HepG2 (cell line): ENCODE measurements around the gene INTS14. TPM values are rescaled to one million over a fixed set of nuclear protein-coding genes. Genes with fewer than 3 reads are reported as not detected.

Experiments used
- ATAC-seq: fragments of 200-7000 bp; cut with Tn5 transposase; 3 replicates; pipeline ENCODE4 v1.9.1; 2020; ENCODE audit warnings: mild to moderate bottlenecking, moderate library complexity
- BruUV-seq: library from RNA; stranded (reverse); fragments of 400-500 nt; replicated peaks from 2 replicates; lab custom pipeline; 2021; lab: Mats Ljungman, UMichigan
- CTCF ChIA-PET: fragments of 300-600 bp; formaldehyde crosslinking; extraction: SDS; loops from one replicate; lab custom pipeline; 2021; ENCODE audit warnings: low total read pairs, inconsistent platforms, low intra/inter-chr PET ratio; lab: Yijun Ruan, JAX
- POLR2A ChIA-PET: fragments of 350-600 bp; sonication (Branson Sonifier 250); formaldehyde crosslinking; loops from one replicate; lab custom pipeline; 2020; ENCODE audit warnings: antibody characterized with exemption, inconsistent platforms; lab: Yijun Ruan, JAX
- DNase-seq: peaks from one replicate; pipeline ENCODE4 v3.0.0-alpha.2; 2015; ENCODE audit warnings: low spot score
- FAIRE-seq: peaks from 3 replicates; lab custom pipeline; 2011; peaks lifted over from hg19 to GRCh38; lab: Jason Lieb, UNC
- H2AFZ ChIP-seq: one replicate; pipeline ENCODE4 v1.6.1; 2011; ENCODE audit warnings: low read length, inconsistent platforms
- H3K27ac ChIP-seq: fragments of 300-600 bp; 3 replicates; pipeline ENCODE4 v1.8.0; 2011; ENCODE audit warnings: mixed run types, mild to moderate bottlenecking, mixed read lengths, low read length, inconsistent platforms; ENCODE audit not compliant: insufficient read depth; ENCODE audit errors: extremely low read length
- H3K27me3 ChIP-seq, 2 experiments: fragments of 200-600 bp in 1 of 2; 2 replicates in 1 of 2; 3 replicates in 1 of 2; pipeline versions ENCODE4 v1.6.0 to v1.8.0; 2011; ENCODE audit warnings: low read length in 2 of 2, mild to moderate bottlenecking in 2 of 2, moderate library complexity in 2 of 2, inconsistent platforms in 1 of 2; ENCODE audit not compliant: insufficient read depth in 2 of 2, control insufficient read depth in 1 of 2
- H3K36me3 ChIP-seq, 2 experiments: fragments of 200-600 bp in 1 of 2; replicated peaks in 1 of 2; 2 replicates in 1 of 2; 3 replicates in 1 of 2; pipeline versions ENCODE4 v1.5.1 to v1.8.0; 2011; ENCODE audit warnings: low read length in 2 of 2, inconsistent platforms in 1 of 2; ENCODE audit not compliant: insufficient read depth in 2 of 2, control insufficient read depth in 1 of 2
- H3K4me1 ChIP-seq: 2 replicates; pipeline ENCODE4 v1.5.1; 2012; ENCODE audit warnings: low read length, inconsistent platforms; ENCODE audit not compliant: insufficient read depth
- H3K4me2 ChIP-seq: 2 replicates; pipeline ENCODE4 v1.6.0; 2011; ENCODE audit warnings: low read depth, low read length, inconsistent platforms
- H3K4me3 ChIP-seq, 3 experiments: fragments of 200-600 bp in 1 of 3; sonication (generic), shearing (Covaris generic) in 1 of 3; replicated peaks in 1 of 3; 2 replicates each; pipeline ENCODE4 v1.5.1; 2011 to 2016; ENCODE audit warnings: low read length in 3 of 3, inconsistent platforms in 2 of 3, low read depth in 2 of 3, mild to moderate bottlenecking in 2 of 3, control low read depth in 1 of 3, mixed read lengths in 1 of 3; ENCODE audit not compliant: insufficient read depth in 1 of 3
- H3K79me2 ChIP-seq: one replicate; pipeline ENCODE4 v1.6.1; 2011; ENCODE audit warnings: low read length, inconsistent platforms; ENCODE audit not compliant: insufficient read depth
- H3K9ac ChIP-seq: 2 replicates; pipeline ENCODE4 v1.6.0; 2011; ENCODE audit warnings: mild to moderate bottlenecking, low read depth, low read length, inconsistent platforms; ENCODE audit not compliant: insufficient read depth
- H3K9me3 ChIP-seq: 2 replicates; pipeline ENCODE4 v1.5.1; 2012; ENCODE audit warnings: mild to moderate bottlenecking, low read length
- H4K20me1 ChIP-seq: 2 replicates; pipeline ENCODE4 v1.6.0; 2011; ENCODE audit warnings: inconsistent platforms, mild to moderate bottlenecking, low read length, moderate library complexity; ENCODE audit not compliant: insufficient read depth
- E2F5 ChIP-seq: sonication (generic); formaldehyde crosslinking; conservative IDR thresholded peaks from 2 replicates; pipeline ENCODE4 v1.4.0; 2020; ENCODE audit warnings: missing genetic modification reagents
- FOXA1 ChIP-seq, 2 experiments: fragments of 450-650 bp in 1 of 2; sonication (generic) in 1 of 2; formaldehyde crosslinking in 1 of 2; IDR thresholded peaks; 2 replicates each; pipeline versions ENCODE4 v1.4.0 to v1.6.1; 2016 to 2020; ENCODE audit warnings: missing genetic modification reagents in 1 of 2
- KAT8 ChIP-seq: IDR thresholded peaks from 2 replicates; pipeline ENCODE4 v1.6.1; 2016; ENCODE audit warnings: missing genetic modification reagents, missing compliant biosample characterization
- KLF12 ChIP-seq: sonication (generic); formaldehyde crosslinking; IDR thresholded peaks from 2 replicates; pipeline ENCODE4 v1.4.0; 2020; ENCODE audit warnings: missing genetic modification reagents, borderline replicate concordance
- MAFG ChIP-seq: sonication (generic); formaldehyde crosslinking; IDR thresholded peaks from 2 replicates; pipeline ENCODE4 v1.5.1; 2020; ENCODE audit warnings: mild to moderate bottlenecking, missing genetic modification reagents
- RFX3 ChIP-seq: IDR thresholded peaks from 2 replicates; pipeline ENCODE4 v1.6.1; 2016; ENCODE audit warnings: missing biosample characterization, missing genetic modification reagents
- SOX13 ChIP-seq, 3 experiments: fragments of 450-650 bp in 1 of 3; sonication (generic) in 1 of 3; formaldehyde crosslinking in 1 of 3; IDR thresholded peaks in 2 of 3; conservative IDR thresholded peaks in 1 of 3; 2 replicates each; pipeline versions ENCODE4 v1.5.0 to v1.6.1; 2016 to 2020; ENCODE audit warnings: antibody characterized with exemption in 1 of 3, mild to moderate bottlenecking in 1 of 3, missing compliant biosample characterization in 1 of 3, missing genetic modification reagents in 1 of 3, moderate library complexity in 1 of 3
- SP140L ChIP-seq: sonication (generic); formaldehyde crosslinking; IDR thresholded peaks from 2 replicates; pipeline ENCODE4 v1.4.0; 2020; ENCODE audit warnings: missing genetic modification reagents, borderline replicate concordance
- TEAD2 ChIP-seq: sonication (generic); formaldehyde crosslinking; IDR thresholded peaks from 2 replicates; pipeline ENCODE4 v1.9.0; 2021; ENCODE audit warnings: missing genetic modification reagents
- U2AF1 ChIP-seq: fragments of 200-400 bp; formaldehyde crosslinking; optimal IDR thresholded peaks from 2 replicates; pipeline ENCODE3; 2017; ENCODE audit warnings: mild to moderate bottlenecking, low read depth, low read length
- ZNF414 ChIP-seq: sonication (generic); formaldehyde crosslinking; IDR thresholded peaks from 2 replicates; pipeline ENCODE4 v1.5.0; 2020; ENCODE audit warnings: missing genetic modification reagents
- ZNF644 ChIP-seq: IDR thresholded peaks from 2 replicates; pipeline ENCODE4 v1.6.1; 2016; ENCODE audit warnings: low read depth
- ZNF766 ChIP-seq: sonication (generic); formaldehyde crosslinking; IDR thresholded peaks from 2 replicates; pipeline ENCODE4 v1.5.0; 2020; ENCODE audit warnings: missing genetic modification reagents, borderline replicate concordance
- WGBS: methylation state at CpG from one replicate; pipeline ENCODE4 v1.1.6; 2017; ENCODE audit warnings: low lambda C conversion rate; 5-methylcytosine and 5-hydroxymethylcytosine counted together
- in situ Hi-C: cut with HindIII; loops from 2 replicates; pipeline ENCODE4 v1.10.0; 2017; ENCODE audit warnings: low pct_unique_long_range_greater_than_20kb; ENCODE audit not compliant: extremely low pct_ligation_motif_present
- intact Hi-C: fragments of 100-400 bp; cut with micrococcal nuclease; formaldehyde crosslinking; loops from one replicate; pipeline ENCODE4 v1.10.0; 2022; ENCODE audit not compliant: unreplicated experiment
- polyA plus RNA-seq, 8 experiments: library from polyadenylated mRNA; depleted of rRNA in 3 of 8; stranded (reverse) in 7 of 8; unstranded in 1 of 8; fragments of >200 nt; fragmentation: Illumina TruSeq in 4 of 8; extraction: Trizol in 4 of 8; gene quantifications; 2 replicates each; pipeline versions ENCODE4 v1.2.1 to v1.2.3, GENCODE V29; 2011 to 2016; ENCODE audit warnings: low read depth in 4 of 8, missing spikeins in 1 of 8, mixed read lengths in 1 of 8; ENCODE audit not compliant: insufficient read depth in 1 of 8
- total RNA-seq, 5 experiments: library from RNA; depleted of rRNA; stranded (reverse); fragments of >200 nt; fragmentation: Illumina TruSeq; extraction: Trizol; gene quantifications; 2 replicates each; pipeline ENCODE4 v1.2.3, GENCODE V29; 2016; ENCODE audit warnings: low read depth in 1 of 5
- TF ChIP-seq, protein P1 (sequence below): sonication (generic); formaldehyde crosslinking; IDR thresholded peaks from 2 replicates; pipeline ENCODE4 v1.4.0; 2020; ENCODE audit warnings: missing genetic modification reagents

The INTS14 gene
- total and polyA plus RNA-seq, 2 of the 13 experiments (the other 11 are each of a cell fraction or from before 2014, with no cell fraction given), result 41.4 to 52.0 TPM

GRCh38 chr15:65541231-65541820 is 69.6 kb downstream of the INTS14 start:
- no peak for FAIRE-seq
- no peak for ATAC-seq

More at GRCh38 chr15:65541231-65541820, 69.6 kb downstream of the INTS14 start:
- no peak for TF ChIP-seq E2F5
- TF ChIP-seq ZNF414 (CRISPR knock-in tag), result no peak
- TF ChIP-seq KAT8, result no peak
- no peak for TF ChIP-seq U2AF1
- TF ChIP-seq ZNF766 (CRISPR knock-in tag), result no peak
- no peak for TF ChIP-seq KLF12 (CRISPR knock-in tag)
- TF ChIP-seq RFX3 (CRISPR knock-in tag), result no peak
- TF ChIP-seq SP140L (CRISPR knock-in tag), result no peak
- no peak for TF ChIP-seq FOXA1 (IDR thresholded peaks at IDR 0.05)
- TF ChIP-seq FOXA1 (CRISPR knock-in tag; IDR thresholded peaks at IDR 0.05), result no peak
- no peak for TF ChIP-seq SOX13 (IDR thresholded peaks at IDR 0.05)
- TF ChIP-seq SOX13 (CRISPR knock-in tag; conservative IDR thresholded peaks at IDR 0.05 in 1 of 2, IDR thresholded peaks at IDR 0.05 in 1 of 2), result no peak
- no peak for TF ChIP-seq ZNF644 (CRISPR knock-in tag)
- no peak for TF ChIP-seq TEAD2 (CRISPR knock-in tag)
- TF ChIP-seq, protein P1, sequence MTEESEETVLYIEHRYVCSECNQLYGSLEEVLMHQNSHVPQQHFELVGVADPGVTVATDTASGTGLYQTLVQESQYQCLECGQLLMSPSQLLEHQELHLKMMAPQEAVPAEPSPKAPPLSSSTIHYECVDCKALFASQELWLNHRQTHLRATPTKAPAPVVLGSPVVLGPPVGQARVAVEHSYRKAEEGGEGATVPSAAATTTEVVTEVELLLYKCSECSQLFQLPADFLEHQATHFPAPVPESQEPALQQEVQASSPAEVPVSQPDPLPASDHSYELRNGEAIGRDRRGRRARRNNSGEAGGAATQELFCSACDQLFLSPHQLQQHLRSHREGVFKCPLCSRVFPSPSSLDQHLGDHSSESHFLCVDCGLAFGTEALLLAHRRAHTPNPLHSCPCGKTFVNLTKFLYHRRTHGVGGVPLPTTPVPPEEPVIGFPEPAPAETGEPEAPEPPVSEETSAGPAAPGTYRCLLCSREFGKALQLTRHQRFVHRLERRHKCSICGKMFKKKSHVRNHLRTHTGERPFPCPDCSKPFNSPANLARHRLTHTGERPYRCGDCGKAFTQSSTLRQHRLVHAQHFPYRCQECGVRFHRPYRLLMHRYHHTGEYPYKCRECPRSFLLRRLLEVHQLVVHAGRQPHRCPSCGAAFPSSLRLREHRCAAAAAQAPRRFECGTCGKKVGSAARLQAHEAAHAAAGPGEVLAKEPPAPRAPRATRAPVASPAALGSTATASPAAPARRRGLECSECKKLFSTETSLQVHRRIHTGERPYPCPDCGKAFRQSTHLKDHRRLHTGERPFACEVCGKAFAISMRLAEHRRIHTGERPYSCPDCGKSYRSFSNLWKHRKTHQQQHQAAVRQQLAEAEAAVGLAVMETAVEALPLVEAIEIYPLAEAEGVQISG (CRISPR knock-in tag), result no peak
- no peak for TF ChIP-seq MAFG (CRISPR knock-in tag)
- WGBS, result 96% methylated on average over 3 of the region's 3 CpGs
- no peak for DNase-seq
- H3K4me3 ChIP-seq, result no peak overlapping the region
- no peak overlapping the region for H3K9ac ChIP-seq
- no peak overlapping the region for H3K4me2 ChIP-seq
- H3K36me3 ChIP-seq, result peaks cover 0 to 2% of the 10 kb centered on the region in 2 experiments; a peak in 1 of 5 replicates
- intact Hi-C loops, result no loop called here
- no peaks in the 10 kb centered on the region for H3K4me1 ChIP-seq
- H3K9me3 ChIP-seq, result no peaks in the 10 kb centered on the region
- BruUV-seq, result no TSS peak
- no peaks in the 10 kb centered on the region for H3K27me3 ChIP-seq
- no peak overlapping the region for H3K27ac ChIP-seq
- in situ Hi-C loops, result no loop called here
- H4K20me1 ChIP-seq, result peaks cover 2% of the 10 kb centered on the region; the same call in 1 of the 2 replicates
- ChIA-PET POLR2A (no interaction called here), CTCF (no interaction called here)
- H3K79me2 ChIP-seq, result peaks cover 84% of the 10 kb centered on the region
- no peak overlapping the region for H2AFZ ChIP-seq
